ENCODE measurements around the gene PATZ1. TPM values are rescaled to one million over a fixed set of nuclear protein-coding genes. Genes with fewer than 3 reads are reported as not detected.

Gene PATZ1
- total and polyA plus RNA-seq, 9 of the 15 experiments (the other 6 are each of a cell fraction or from before 2014, with no cell fraction given), result 0.63 to 7.8 (median 4.2) TPM

- TF ChIP-seq, protein P1, sequence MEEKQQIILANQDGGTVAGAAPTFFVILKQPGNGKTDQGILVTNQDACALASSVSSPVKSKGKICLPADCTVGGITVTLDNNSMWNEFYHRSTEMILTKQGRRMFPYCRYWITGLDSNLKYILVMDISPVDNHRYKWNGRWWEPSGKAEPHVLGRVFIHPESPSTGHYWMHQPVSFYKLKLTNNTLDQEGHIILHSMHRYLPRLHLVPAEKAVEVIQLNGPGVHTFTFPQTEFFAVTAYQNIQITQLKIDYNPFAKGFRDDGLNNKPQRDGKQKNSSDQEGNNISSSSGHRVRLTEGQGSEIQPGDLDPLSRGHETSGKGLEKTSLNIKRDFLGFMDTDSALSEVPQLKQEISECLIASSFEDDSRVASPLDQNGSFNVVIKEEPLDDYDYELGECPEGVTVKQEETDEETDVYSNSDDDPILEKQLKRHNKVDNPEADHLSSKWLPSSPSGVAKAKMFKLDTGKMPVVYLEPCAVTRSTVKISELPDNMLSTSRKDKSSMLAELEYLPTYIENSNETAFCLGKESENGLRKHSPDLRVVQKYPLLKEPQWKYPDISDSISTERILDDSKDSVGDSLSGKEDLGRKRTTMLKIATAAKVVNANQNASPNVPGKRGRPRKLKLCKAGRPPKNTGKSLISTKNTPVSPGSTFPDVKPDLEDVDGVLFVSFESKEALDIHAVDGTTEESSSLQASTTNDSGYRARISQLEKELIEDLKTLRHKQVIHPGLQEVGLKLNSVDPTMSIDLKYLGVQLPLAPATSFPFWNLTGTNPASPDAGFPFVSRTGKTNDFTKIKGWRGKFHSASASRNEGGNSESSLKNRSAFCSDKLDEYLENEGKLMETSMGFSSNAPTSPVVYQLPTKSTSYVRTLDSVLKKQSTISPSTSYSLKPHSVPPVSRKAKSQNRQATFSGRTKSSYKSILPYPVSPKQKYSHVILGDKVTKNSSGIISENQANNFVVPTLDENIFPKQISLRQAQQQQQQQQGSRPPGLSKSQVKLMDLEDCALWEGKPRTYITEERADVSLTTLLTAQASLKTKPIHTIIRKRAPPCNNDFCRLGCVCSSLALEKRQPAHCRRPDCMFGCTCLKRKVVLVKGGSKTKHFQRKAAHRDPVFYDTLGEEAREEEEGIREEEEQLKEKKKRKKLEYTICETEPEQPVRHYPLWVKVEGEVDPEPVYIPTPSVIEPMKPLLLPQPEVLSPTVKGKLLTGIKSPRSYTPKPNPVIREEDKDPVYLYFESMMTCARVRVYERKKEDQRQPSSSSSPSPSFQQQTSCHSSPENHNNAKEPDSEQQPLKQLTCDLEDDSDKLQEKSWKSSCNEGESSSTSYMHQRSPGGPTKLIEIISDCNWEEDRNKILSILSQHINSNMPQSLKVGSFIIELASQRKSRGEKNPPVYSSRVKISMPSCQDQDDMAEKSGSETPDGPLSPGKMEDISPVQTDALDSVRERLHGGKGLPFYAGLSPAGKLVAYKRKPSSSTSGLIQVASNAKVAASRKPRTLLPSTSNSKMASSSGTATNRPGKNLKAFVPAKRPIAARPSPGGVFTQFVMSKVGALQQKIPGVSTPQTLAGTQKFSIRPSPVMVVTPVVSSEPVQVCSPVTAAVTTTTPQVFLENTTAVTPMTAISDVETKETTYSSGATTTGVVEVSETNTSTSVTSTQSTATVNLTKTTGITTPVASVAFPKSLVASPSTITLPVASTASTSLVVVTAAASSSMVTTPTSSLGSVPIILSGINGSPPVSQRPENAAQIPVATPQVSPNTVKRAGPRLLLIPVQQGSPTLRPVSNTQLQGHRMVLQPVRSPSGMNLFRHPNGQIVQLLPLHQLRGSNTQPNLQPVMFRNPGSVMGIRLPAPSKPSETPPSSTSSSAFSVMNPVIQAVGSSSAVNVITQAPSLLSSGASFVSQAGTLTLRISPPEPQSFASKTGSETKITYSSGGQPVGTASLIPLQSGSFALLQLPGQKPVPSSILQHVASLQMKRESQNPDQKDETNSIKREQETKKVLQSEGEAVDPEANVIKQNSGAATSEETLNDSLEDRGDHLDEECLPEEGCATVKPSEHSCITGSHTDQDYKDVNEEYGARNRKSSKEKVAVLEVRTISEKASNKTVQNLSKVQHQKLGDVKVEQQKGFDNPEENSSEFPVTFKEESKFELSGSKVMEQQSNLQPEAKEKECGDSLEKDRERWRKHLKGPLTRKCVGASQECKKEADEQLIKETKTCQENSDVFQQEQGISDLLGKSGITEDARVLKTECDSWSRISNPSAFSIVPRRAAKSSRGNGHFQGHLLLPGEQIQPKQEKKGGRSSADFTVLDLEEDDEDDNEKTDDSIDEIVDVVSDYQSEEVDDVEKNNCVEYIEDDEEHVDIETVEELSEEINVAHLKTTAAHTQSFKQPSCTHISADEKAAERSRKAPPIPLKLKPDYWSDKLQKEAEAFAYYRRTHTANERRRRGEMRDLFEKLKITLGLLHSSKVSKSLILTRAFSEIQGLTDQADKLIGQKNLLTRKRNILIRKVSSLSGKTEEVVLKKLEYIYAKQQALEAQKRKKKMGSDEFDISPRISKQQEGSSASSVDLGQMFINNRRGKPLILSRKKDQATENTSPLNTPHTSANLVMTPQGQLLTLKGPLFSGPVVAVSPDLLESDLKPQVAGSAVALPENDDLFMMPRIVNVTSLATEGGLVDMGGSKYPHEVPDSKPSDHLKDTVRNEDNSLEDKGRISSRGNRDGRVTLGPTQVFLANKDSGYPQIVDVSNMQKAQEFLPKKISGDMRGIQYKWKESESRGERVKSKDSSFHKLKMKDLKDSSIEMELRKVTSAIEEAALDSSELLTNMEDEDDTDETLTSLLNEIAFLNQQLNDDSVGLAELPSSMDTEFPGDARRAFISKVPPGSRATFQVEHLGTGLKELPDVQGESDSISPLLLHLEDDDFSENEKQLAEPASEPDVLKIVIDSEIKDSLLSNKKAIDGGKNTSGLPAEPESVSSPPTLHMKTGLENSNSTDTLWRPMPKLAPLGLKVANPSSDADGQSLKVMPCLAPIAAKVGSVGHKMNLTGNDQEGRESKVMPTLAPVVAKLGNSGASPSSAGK (IDR thresholded peaks at IDR 0.05), result no peak
- no peak for TF ChIP-seq ZNF174 (CRISPR knock-in tag; IDR thresholded peaks at IDR 0.05)
These were observed 4.6 kb downstream of the PATZ1 start (continued) for GRCh38 chr22:31341386-31342088.

All from K562 (cell line).